Gastrocnemius medialis (tissue), 4 donors: ENCODE measurements around the gene TMEM217.

Experiments used
- POLR2A ChIP-seq, 2 donors: fragments of 450-650 bp; IDR thresholded peaks; one replicate each; pipeline ENCODE4 v1.6.1; 2017; ENCODE audit warnings: antibody characterized with exemption in 2 of 2, mild to moderate bottlenecking in 2 of 2, moderate library complexity in 2 of 2
- TF ChIP-seq, protein P1 (sequence below), 5 experiments: fragments of 450-650 bp in 3 of 5; fragments of 200-600 bp in 2 of 5; sonication (generic) in 2 of 5; IDR thresholded peaks in 4 of 5; conservative IDR thresholded peaks in 1 of 5; 1 replicate in 4 of 5; 2 replicates in 1 of 5; pipeline ENCODE4 v1.5.1; 2016 to 2019; ENCODE audit warnings: antibody characterized with exemption in 5 of 5, mild to moderate bottlenecking in 3 of 5, moderate library complexity in 3 of 5

DNA sequence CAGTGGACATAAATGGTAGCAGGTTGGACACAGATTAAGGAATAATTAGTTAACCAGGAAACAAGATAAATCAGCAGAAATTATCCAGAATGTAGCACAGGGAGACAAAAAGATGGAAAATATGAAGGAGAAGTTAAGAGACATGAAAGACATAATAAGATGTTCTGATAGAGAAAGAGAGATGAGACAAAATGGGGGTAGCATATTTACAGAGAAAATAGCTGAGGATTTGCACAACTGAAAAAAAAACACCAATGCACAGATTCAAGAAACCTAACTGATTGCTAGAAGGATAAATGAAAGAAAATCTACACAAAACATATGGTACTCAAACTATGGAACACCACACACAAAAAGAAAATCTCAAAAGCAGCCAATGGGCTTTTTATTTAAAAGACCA, 35.0 kb downstream of the TMEM217 start:
- TF ChIP-seq, protein P1, sequence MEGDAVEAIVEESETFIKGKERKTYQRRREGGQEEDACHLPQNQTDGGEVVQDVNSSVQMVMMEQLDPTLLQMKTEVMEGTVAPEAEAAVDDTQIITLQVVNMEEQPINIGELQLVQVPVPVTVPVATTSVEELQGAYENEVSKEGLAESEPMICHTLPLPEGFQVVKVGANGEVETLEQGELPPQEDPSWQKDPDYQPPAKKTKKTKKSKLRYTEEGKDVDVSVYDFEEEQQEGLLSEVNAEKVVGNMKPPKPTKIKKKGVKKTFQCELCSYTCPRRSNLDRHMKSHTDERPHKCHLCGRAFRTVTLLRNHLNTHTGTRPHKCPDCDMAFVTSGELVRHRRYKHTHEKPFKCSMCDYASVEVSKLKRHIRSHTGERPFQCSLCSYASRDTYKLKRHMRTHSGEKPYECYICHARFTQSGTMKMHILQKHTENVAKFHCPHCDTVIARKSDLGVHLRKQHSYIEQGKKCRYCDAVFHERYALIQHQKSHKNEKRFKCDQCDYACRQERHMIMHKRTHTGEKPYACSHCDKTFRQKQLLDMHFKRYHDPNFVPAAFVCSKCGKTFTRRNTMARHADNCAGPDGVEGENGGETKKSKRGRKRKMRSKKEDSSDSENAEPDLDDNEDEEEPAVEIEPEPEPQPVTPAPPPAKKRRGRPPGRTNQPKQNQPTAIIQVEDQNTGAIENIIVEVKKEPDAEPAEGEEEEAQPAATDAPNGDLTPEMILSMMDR (IDR thresholded peaks at IDR 0.05 in 4 of 5, conservative IDR thresholded peaks at IDR 0.05 in 1 of 5): no peak
- TF ChIP-seq POLR2A (IDR thresholded peaks at IDR 0.05): no peak
